ENCODE results near the gene APRT.
"Not testable (repeated sequence)": the region's sequence is repeated elsewhere in the genome, so short reads cannot be mapped to it uniquely, and the experiment has no call there.

APRT gene

GRCh38 chr16:88790312-88791211, 21.2 kb downstream of the APRT start:
- DNase-seq (ENCODE audit: extremely low spot score), result no peak
- CTCF ChIA-PET, result no interaction called here
- no peak for TF ChIP-seq CTCF (IDR thresholded peaks at IDR 0.05; ENCODE audit: control extremely low read depth, extremely low read depth, low read depth, missing control alignments)
- POLR2A ChIA-PET, result no interaction called here

- ChIA-PET CTCF (interaction anchor here (1.9 kb wide), 1 partner anchor 52 kb away, joined by 5 read pairs; no protein-coding TSS in a partner anchor), POLR2A (no interaction called here)
- no peak for TF ChIP-seq CTCF (IDR thresholded peaks at IDR 0.05; ENCODE audit: control extremely low read depth, extremely low read depth, low read depth, missing control alignments)
- DNase-seq (ENCODE audit: extremely low spot score), result no peak
Measured at GRCh38 chr16:88789594-88789993, 22.1 kb downstream of the APRT start.

GRCh38 chr16:88788749-88789148, 23.0 kb downstream of the APRT start:
- CTCF ChIA-PET, result interaction anchor here (1.0 to 1.9 kb wide), 2 partner anchors 51 to 69 kb away, joined by 3 to 5 read pairs; no protein-coding TSS in a partner anchor
- POLR2A ChIA-PET; DNase-seq (ENCODE audit: extremely low spot score): not testable (repeated sequence)

GRCh38 chr16:88787579-88788314, 24.0 kb downstream of the APRT start:
- CTCF ChIA-PET, result interaction anchor here (1.0 to 1.9 kb wide), 5 partner anchors 11 to 70 kb away, joined by 3 to 7 read pairs (median 5); no protein-coding TSS in a partner anchor
- DNase-seq (ENCODE audit: extremely low spot score), result no peak
- POLR2A ChIA-PET, result no interaction called here
- TF ChIP-seq CTCF (IDR thresholded peaks at IDR 0.05; ENCODE audit: control extremely low read depth, extremely low read depth, low read depth, missing control alignments), result no peak

GRCh38 chr16:88785106-88785924, 26.4 kb downstream of the APRT start, which contains the start of gene PIEZO1:
PIEZO1 (minus strand) TSS chr16:88785220; CDS start chr16:88784964, 256 bp downstream.
- DNase-seq (ENCODE audit: extremely low spot score), result peak; percentile 86
- TF ChIP-seq CTCF (IDR thresholded peaks at IDR 0.05; ENCODE audit: control extremely low read depth, extremely low read depth, low read depth, missing control alignments), result peak; percentile 97
- CTCF ChIA-PET, result interaction anchor here (2.7 to 7.8 kb wide), 3 partner anchors 15 to 49 kb away, joined by 15 to 80 read pairs (median 74); no protein-coding TSS in a partner anchor
- POLR2A ChIA-PET, result interaction anchor here (1.0 kb wide), 2 partner anchors 12 to 66 kb away, joined by 3 to 5 read pairs; no protein-coding TSS in a partner anchor

- POLR2A ChIA-PET, result interaction anchor here (1.0 kb wide), 2 partner anchors 11 to 65 kb away, joined by 3 to 5 read pairs; no protein-coding TSS in a partner anchor
- no peak for TF ChIP-seq CTCF (IDR thresholded peaks at IDR 0.05; ENCODE audit: control extremely low read depth, extremely low read depth, low read depth, missing control alignments)
- CTCF ChIA-PET, result interaction anchor here (0.9 to 7.8 kb wide), 5 partner anchors 15 to 48 kb away, joined by 3 to 80 read pairs (median 15); no protein-coding TSS in a partner anchor
- DNase-seq (ENCODE audit: extremely low spot score), result no peak
Measured at GRCh38 chr16:88784856-88785105, 26.9 kb downstream of the APRT start.

Measured in GM10248 (cell line).